ENCODE measurements around the gene CHSY3.

CHSY3 gene

GRCh38 chr5:129904102-129904666 lies at the start of gene CHSY3:
TSS of gene CHSY3 (plus strand) at chr5:129904465.
- peak; percentile 79 for DNase-seq

- DNase-seq = no peak
Measured at GRCh38 chr5:129856325-129856724, 47.9 kb upstream of the CHSY3 start.

DNA sequence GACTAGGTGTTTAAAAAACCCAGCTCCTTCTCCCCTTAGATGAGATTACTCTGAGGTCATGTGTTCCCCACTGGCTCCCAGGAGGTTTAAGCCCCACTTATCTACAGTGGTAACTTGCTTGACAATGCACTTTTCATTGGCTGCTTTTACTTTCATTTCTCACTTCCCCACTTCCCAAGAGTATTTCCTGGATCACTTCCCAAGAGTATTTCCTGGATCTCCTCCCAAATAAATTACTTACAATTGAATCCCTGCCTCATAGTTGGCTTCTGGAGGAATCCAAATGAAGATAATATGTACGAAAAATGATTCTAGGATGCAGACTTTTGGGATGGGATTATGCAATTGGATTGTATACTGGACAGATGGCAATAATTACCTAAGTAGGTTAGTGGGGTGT lies 47.1 kb upstream of the CHSY3 start:
- DNase-seq = no peak

- no peak for DNase-seq
Measured at GRCh38 chr5:129858131-129858675, 46.1 kb upstream of the CHSY3 start.

GRCh38 chr5:129884322-129884721 lies 19.9 kb upstream of the CHSY3 start:
- no peak for DNase-seq

- no peak for DNase-seq
Measured at GRCh38 chr5:129899454-129899853, 4.8 kb upstream of the CHSY3 start.

- DNase-seq = no peak
Measured at GRCh38 chr5:129902816-129903215, 1.4 kb upstream of the CHSY3 start.

DNA sequence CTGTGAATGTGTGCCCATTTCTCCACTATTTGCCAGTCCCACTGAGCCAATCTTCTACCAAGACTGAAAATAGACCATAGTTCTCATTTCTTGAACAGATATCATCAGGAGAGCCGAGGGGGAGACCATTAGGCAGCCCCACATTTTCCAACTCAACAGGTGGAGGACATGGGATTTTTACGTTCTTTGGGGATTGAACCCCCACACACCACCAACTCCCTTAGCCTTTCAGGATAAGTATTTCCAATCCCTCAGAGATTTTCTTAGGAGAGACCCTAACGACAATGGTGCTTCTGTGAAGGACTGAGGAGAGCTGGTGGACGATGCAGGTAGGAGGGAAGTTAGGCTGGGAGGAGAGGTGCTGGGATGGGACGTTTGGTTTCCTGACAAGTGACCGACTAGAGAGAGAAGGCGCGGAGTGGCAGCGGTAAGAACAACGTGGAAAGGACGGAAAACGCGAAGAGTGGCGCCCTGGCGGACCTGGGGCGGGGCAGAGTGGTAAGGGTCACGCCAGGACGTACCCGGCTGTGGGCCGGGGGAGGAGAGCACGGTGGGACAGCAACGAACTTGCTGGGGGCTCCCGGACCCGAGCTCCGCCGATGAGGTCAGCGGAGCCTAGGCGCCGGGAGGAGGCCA lies 681 bp upstream of the CHSY3 start:
- DNase-seq = no peak

DNA sequence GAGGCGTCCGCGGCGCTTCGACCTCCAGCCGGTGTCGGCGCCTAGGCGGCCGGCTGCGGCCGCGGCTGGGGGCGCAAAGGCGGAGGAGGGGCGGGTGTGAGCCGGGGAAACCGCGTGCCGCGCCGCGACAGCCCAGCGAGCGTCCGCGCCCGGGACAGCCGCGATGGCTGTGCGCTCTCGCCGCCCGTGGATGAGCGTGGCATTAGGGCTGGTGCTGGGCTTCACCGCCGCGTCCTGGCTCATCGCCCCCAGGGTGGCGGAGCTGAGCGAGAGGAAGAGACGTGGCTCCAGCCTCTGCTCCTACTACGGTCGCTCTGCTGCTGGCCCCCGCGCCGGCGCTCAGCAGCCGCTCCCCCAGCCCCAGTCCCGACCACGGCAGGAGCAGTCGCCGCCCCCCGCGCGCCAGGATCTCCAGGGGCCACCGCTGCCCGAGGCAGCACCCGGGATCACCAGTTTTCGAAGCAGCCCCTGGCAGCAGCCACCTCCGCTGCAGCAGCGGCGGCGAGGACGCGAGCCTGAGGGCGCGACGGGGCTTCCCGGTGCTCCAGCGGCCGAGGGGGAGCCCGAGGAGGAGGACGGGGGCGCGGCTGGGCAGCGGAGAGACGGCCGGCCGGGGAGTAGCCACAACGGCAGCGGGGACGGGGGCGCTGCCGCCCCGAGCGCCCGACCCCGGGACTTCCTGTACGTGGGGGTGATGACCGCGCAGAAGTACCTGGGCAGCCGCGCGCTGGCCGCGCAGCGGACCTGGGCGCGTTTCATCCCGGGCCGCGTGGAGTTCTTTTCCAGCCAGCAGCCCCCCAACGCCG lies 605 bp downstream of the CHSY3 start:
- no peak for DNase-seq

- DNase-seq = no peak
Measured at GRCh38 chr5:129905473-129906176, 1.4 kb downstream of the CHSY3 start.

- DNase-seq = peak; percentile 45
Measured at GRCh38 chr5:129906177-129906887, 2.1 kb downstream of the CHSY3 start.

- no peak for DNase-seq
Measured at GRCh38 chr5:129909225-129909624, 5.0 kb downstream of the CHSY3 start.

GRCh38 chr5:129912601-129913255 lies 8.5 kb downstream of the CHSY3 start:
- DNase-seq = no peak

GRCh38 chr5:129915415-129915814 lies 11.2 kb downstream of the CHSY3 start:
- DNase-seq = no peak

DNA sequence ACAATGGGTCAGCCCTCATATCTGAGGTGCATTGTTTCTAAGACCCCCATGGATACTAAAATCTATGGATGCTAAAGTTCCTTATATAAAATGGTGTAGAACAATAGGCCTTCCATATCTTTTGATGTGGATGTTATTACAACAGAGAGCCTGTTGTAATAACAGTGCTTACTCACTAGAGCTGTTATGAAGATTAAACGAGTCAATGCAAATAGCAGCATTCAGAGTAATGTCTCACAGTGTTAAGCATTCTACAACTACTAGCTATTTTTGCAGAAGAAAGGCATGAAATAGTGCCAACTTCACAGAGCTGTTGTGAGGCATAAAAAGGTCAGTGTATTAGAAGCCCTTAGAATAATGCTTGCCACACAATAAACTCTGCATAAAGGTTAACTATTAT lies 13.0 kb downstream of the CHSY3 start:
- DNase-seq = no peak

DNA sequence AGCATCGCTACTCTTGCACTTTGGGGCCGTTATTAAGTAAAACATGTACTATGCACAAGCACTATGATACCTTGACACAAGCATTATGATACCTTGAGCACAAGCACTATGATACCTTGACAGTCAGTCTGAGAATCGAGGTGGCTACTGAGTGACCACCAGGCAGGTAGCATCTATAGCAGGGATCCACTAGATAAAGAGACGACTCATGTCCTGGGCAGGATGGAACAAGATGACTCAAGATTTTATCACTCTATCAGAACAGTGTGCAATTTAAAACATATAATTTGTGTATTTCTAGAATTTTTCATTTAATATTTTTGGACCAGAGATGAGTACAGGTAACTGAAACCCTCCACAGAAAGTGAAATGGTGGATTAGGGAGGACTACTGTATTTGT lies 16.9 kb downstream of the CHSY3 start:
- DNase-seq = no peak

DNA sequence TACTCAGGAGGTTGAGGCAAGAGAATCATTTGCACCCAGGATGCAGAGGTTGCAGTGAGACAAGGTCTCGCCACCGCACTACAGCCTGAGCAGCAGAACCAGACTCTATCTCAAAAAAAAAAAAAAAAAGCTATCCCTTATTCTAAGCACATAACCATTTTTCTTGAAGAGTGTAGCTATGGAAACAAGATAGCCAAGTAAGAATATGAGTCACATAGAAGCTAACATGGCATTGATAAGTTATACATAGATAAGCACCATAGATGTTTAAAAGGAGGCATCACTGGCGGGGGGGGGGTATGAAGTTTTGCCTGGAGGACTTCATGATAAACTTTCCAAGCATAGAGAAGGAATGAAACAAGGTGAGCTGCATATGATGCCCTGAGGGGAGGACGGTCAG lies 26.0 kb downstream of the CHSY3 start:
- DNase-seq = no peak

DNA sequence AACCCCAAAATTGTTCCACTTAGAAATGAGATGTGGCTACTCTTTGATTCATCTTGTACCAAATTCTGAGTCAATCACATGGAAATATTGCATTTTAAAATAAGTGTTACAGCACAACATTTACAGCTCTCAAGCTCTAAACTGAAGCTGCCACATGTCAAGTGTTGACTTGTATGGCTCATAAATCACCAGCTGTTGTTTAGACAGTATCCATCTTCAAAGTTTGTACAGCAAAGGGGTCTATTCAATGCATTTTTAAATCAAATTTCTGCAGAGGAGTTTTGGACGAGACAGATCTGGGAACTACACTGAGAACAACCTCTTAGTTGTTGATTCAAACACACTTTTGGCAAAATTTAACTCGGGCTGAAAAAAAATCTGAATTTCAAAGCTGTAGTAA lies 31.4 kb downstream of the CHSY3 start:
- DNase-seq = no peak

DNA sequence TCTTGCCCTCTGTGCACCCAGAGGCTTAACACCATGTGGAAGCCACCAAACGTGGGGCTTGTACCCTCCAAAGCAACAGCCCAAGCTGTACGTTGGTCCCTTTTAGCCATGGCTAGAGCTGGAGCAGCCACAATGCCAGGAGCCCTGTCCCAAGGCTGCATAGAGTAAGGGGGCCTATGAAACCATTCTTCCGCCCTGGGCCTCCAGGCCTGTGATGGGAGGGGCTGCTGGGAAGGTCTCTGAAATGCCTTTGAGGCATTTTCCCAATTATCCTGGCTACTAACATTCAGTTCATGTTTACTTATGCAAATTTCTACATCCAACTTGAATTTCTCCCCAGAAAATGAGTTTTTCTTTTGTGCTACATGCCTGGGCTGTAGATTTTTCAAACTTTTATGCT lies 33.8 kb downstream of the CHSY3 start:
- no peak for DNase-seq

GRCh38 chr5:129943936-129944335 lies 39.7 kb downstream of the CHSY3 start:
- no peak for DNase-seq

DNA sequence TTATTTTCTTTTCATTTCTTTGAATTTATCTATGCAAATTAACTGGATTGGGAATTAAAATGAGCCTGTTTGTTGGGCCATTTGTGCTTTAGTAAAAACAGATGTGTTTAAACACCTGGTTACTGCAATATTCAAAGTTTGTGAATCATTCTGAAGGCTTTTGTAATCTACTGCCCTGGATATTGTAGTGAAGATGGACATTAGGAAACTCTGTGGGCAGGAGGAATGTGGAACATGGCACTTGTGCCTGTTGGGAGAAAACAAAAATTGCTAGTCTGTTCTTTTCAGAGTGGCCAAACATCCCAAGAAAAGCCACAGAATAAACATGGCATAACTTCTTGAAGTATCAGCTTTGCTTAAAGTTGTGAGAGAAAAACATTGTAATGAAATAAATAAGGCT lies 40.8 kb downstream of the CHSY3 start:
- DNase-seq = no peak

DNA sequence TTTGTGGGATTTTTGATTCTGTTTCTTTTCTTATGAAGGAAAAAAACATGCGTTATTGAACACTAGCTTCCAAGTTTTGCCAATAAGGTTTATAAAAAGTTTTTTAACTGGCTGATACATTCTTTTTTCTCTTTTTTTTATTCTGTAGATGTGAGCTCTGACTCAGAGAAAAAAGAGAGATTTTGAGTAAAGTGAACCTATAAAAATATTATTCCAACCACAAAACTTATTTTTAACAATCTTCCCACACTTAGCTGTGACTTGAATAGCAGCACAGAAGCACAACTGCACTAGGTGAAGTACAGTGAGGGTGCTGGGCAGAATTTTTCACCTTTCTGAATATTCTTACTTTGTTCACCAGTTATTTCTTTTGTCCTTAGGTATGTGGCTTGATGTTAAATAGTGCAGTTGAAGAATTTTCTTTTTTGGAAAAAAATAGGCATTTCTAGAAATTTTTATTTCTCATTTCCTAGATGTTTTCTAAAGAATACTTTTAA lies 41.6 kb downstream of the CHSY3 start:
- no peak for DNase-seq

Measured in amniotic stem cell (primary cell).